SK-N-SH (cell line): ENCODE data around the gene WDR45.

Experiments
- NFIC ChIP-seq: IDR thresholded peaks from 2 replicates; pipeline ENCODE4 v1.4.0; 2012; ENCODE audit warnings: borderline replicate concordance
- POLR2AphosphoS5 ChIP-seq: IDR thresholded peaks from 2 replicates; pipeline ENCODE4 v1.6.1; 2012; ENCODE audit warnings: low read depth, low read length
- SIN3A ChIP-seq: IDR thresholded peaks from 2 replicates; pipeline ENCODE4 v1.6.1; 2012; ENCODE audit warnings: low read depth, mild to moderate bottlenecking, low read length, moderate library complexity, borderline replicate concordance

DNA sequence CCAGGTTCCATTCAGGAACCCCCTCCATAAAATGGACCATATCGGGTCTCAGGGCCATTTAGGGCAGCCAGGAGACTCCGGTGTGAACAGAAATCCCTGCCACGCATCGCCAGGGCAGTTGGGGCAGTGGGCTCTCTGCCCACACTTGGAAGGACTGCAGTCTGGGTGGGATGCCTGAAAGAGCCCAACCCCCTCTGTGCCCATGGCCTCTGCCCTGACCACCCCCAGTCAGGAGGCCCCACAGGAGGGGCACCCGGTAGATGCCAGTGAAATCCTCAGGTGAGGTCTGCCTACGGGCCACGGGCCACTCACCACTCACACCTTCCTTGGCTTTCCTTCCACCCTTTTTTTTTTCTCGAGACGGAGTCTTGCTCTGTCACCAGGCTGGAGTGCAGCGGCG lies 10.6 kb downstream of the WDR45 start:
- TF ChIP-seq POLR2AphosphoS5 (no peak), SIN3A (no peak), NFIC (no peak)
